Rectal smooth muscle tissue (tissue), 1 donor: Measurements from ENCODE around the gene PSEN2.
A peak's percentile ranks its signal among the peaks of the same experiment; 100 is the strongest.
"Not testable (repeated sequence)": the region's sequence is repeated elsewhere in the genome, so short reads cannot be mapped to it uniquely, and the experiment has no call there.

Experiments used
- H3K27ac ChIP-seq: one replicate; pipeline ENCODE4 v1.7.0; 2013; ENCODE audit warnings: low read depth, low read length, inconsistent platforms
- H3K27me3 ChIP-seq: one replicate; pipeline ENCODE4 v1.7.0; 2013; ENCODE audit warnings: low read length; ENCODE audit not compliant: control insufficient read depth, insufficient read depth
- H3K36me3 ChIP-seq: one replicate; pipeline ENCODE4 v1.7.0; 2013; ENCODE audit warnings: low read length; ENCODE audit not compliant: control insufficient read depth, insufficient read depth
- H3K4me1 ChIP-seq: one replicate; pipeline ENCODE4 v1.7.0; 2013; ENCODE audit warnings: low read length; ENCODE audit not compliant: control insufficient read depth, insufficient read depth
- H3K4me3 ChIP-seq: one replicate; pipeline ENCODE4 v1.7.0; 2013; ENCODE audit warnings: low read length
- H3K9ac ChIP-seq: one replicate; pipeline ENCODE4 v1.7.0; 2013; ENCODE audit warnings: low read length

Gene PSEN2

GRCh38 chr1:226912587-226913176 lies 42.3 kb downstream of the PSEN2 start:
- H3K9ac ChIP-seq = no peak overlapping the region
- H3K27ac ChIP-seq = no peak overlapping the region

DNA sequence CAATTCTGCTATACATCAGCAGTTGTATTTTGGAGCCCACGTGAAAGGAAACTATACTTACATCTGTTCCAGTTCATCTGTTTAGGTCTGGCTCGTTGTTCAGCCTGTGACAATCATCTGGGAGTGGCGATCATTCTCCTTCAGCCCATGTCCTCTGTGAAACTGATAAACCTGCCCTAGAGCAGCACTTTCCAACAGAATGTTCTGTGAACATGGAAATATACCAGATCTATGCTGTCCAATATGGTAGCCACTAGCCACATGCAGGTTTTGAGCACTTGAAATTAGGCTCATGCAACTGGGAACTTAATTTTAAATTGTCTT lies 45.2 kb downstream of the PSEN2 start:
- Histone ChIP-seq H3K27me3 (no peaks in the 10 kb centered on the region), H3K36me3 (no peaks in the 10 kb centered on the region), H3K9ac (no peak overlapping the region), H3K27ac (no peak overlapping the region), H3K4me3 (no peak overlapping the region), H3K4me1 (no peaks in the 10 kb centered on the region)

More at GRCh38 chr1:226912587-226913176, 42.3 kb downstream of the PSEN2 start:
- Histone ChIP-seq H3K4me3 (no peak overlapping the region), H3K27me3 (no peaks in the 10 kb centered on the region), H3K4me1 (no peaks in the 10 kb centered on the region), H3K36me3 (no peaks in the 10 kb centered on the region)

DNA sequence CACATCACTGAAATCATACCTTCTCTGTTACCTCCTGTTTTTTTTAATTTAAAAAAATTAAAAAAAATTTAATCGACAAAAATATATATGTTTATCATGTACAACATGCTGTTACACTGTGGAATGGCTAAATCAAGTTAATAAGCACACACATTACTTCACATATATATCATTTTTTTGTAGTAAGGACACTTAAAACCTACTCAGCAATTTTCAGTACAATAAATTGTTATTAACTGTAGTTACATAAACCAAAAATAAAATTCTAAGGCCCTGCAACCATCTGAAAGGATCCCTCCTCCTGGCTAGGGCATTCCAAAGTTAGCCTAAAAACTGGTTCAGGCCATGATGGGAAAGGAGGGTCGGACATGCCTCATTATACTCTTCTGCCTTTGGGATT lies 46.1 kb downstream of the PSEN2 start:
- H3K27me3 ChIP-seq = no peaks in the 10 kb centered on the region
- H3K27ac ChIP-seq = no peak overlapping the region
- H3K4me1 ChIP-seq = no peaks in the 10 kb centered on the region

DNA sequence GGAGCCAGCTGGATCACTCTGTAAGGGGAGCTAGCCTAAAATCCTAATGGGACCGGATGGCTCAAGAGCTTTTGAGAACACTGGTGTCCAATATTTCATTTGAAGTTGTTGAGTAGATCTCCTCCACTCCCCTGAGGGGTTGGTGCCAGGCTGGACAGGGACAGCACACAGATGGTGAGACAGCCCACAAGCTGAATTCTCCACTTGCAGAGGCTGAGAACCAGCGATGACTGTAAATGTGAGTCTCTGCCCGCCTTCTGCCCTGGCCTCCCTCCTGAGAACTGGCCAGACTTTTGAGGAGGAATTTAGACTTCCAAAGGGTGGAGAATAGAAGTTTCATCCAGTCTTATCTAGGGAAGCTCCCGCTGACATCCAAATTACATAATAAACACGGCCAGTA lies 49.2 kb downstream of the PSEN2 start:
- Histone ChIP-seq H3K4me1 (no peaks in the 10 kb centered on the region), H3K9ac (no peak overlapping the region), H3K27ac (no peak overlapping the region), H3K27me3 (no peaks in the 10 kb centered on the region), H3K4me3 (no peak overlapping the region), H3K36me3 (no peaks in the 10 kb centered on the region)

More for the DNA sequence above, 46.1 kb downstream of the PSEN2 start:
- Histone ChIP-seq H3K36me3 (no peaks in the 10 kb centered on the region), H3K4me3 (no peak overlapping the region), H3K9ac (no peak overlapping the region)

GRCh38 chr1:226919995-226920394 lies 49.6 kb downstream of the PSEN2 start:
- Histone ChIP-seq H3K9ac (no peak overlapping the region), H3K4me1 (no peaks in the 10 kb centered on the region), H3K27me3 (no peaks in the 10 kb centered on the region), H3K4me3 (no peak overlapping the region), H3K36me3 (no peaks in the 10 kb centered on the region), H3K27ac (no peak overlapping the region)

DNA sequence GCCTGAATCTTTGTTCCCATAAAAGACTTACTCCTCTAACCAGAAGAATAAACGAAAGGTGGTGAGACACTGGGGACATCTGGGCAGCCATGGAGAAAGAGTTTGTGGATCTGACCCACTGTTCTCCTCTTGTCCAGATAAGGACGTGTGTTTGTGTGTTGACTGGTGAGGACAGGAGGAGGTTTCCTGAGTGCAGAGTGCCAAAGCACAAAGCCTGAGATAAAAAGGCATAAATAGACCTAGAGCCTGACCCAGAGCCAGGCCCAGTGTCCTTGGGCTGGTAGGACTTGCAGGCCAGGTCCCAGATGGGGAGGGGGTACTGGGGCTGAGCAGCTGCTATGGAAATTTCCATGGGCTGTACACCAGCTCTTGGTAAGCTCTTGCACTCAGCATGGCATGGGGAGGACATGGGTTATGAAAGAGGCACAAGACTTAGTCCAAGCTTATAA lies 50.1 kb downstream of the PSEN2 start:
- no peaks in the 10 kb centered on the region for H3K4me1 ChIP-seq
- no peak overlapping the region for H3K9ac ChIP-seq
- no peaks in the 10 kb centered on the region for H3K27me3 ChIP-seq
- no peak overlapping the region for H3K4me3 ChIP-seq
- H3K27ac ChIP-seq = no peak overlapping the region
- no peaks in the 10 kb centered on the region for H3K36me3 ChIP-seq

DNA sequence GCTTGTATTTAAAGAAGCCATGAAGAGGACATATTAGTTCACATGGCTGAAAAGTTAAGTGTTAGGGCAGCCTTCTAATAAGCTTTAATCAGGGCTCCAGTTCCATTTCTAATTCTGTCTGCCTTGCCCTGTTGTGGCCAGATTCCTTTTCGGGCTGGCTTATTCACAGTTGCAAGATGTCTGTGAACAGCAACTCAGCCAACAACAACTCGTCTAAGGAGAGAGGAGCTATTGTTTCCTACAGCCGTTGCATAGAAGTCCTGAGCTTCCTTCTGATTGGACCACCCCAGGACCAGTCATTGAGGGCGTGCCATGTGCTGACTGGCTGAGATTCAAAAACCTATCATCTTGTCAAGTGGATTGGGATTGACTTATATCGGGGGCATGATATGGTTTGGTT lies 51.1 kb downstream of the PSEN2 start:
- Histone ChIP-seq H3K27ac (no peak overlapping the region), H3K4me1 (no peaks in the 10 kb centered on the region)

DNA sequence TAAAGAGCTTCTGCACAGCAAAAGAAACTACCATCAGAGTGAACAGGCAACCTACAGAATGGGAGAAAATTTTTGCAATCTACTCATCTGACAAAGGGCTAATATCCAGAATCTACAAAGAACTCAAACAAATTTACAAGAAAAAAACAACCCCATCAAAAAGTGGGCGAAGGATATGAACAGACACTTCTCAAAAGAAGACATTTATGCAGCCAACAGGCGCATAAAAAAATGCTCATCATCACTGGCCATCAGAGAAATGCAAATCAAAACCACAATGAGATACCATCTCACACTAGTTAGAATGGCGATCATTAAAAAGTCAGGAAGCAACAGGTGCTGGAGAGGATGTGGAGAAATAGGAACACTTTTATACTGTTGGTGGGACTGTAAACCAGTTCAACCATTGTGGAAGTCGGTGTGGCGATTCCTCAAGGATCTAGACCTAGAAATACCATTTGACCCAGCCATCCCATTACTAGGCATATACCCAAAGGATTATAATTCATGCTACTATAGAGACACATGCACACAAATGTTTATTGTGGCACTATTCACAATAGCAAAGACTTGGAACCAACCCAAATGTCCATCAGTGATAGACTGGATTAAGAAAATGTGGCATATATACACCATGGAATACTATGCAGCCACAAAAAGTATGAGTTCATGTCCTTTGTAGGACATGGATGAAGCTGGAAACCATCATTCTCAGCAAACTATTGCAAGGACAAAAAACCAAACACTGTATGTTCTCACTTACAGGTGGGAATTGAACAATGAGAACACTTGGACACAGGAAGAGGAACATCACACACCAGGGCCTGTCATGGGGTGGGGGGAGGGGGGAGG lies 59.1 kb downstream of the PSEN2 start:
- not testable (repeated sequence) for H3K9ac ChIP-seq, H3K4me1 ChIP-seq, H3K27ac ChIP-seq, H3K27me3 ChIP-seq, H3K36me3 ChIP-seq, H3K4me3 ChIP-seq

More for the DNA sequence above, 51.1 kb downstream of the PSEN2 start:
- Histone ChIP-seq H3K9ac (no peak overlapping the region), H3K4me3 (no peak overlapping the region), H3K27me3 (no peaks in the 10 kb centered on the region), H3K36me3 (no peaks in the 10 kb centered on the region)

DNA sequence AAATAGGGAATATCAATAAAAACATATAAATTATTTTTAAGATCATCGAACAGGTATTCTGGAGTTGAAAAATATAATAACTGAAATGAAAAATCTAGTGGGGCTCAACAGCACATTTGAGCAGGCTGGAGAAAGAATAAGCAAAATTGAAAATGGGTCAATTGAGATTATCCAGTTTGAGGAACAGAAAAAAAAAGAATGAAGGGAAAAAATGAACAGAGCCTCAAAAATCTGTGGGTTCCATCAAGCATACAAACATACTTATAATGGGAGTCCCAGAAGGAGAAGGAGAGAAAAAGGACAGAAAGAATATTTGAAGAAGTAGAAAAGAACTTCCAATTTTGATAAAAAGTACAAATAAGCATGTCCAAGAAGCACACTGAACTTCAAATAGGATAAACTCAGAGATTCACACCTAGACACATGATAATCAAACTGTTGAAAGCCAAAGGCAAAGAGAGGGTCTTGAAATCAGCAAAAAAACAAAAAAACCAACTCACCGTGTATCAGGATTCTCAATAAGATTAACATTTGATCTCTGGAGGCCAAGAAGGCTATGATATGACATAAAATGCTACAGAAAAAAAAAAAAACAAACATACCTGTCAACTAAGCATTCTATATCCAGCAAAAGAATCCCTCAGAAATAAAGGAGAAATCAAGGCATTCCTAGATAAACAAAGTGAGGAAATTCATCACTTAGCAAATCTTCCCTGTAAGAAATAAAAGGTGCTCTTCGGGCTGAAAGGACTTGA lies 64.2 kb downstream of the PSEN2 start:
- Histone ChIP-seq H3K27me3 (no peaks in the 10 kb centered on the region), H3K9ac (no peak overlapping the region), H3K4me3 (no peak overlapping the region), H3K27ac (no peak overlapping the region), H3K36me3 (no peaks in the 10 kb centered on the region), H3K4me1 (peaks cover 5% of the 10 kb centered on the region)

GRCh38 chr1:226937940-226938725 lies 67.7 kb downstream of the PSEN2 start:
- Histone ChIP-seq H3K36me3 (no peaks in the 10 kb centered on the region), H3K9ac (no peak overlapping the region), H3K27ac (peak overlapping the region; percentile 97), H3K27me3 (no peaks in the 10 kb centered on the region), H3K4me3 (no peak overlapping the region), H3K4me1 (peaks cover 11% of the 10 kb centered on the region)

DNA sequence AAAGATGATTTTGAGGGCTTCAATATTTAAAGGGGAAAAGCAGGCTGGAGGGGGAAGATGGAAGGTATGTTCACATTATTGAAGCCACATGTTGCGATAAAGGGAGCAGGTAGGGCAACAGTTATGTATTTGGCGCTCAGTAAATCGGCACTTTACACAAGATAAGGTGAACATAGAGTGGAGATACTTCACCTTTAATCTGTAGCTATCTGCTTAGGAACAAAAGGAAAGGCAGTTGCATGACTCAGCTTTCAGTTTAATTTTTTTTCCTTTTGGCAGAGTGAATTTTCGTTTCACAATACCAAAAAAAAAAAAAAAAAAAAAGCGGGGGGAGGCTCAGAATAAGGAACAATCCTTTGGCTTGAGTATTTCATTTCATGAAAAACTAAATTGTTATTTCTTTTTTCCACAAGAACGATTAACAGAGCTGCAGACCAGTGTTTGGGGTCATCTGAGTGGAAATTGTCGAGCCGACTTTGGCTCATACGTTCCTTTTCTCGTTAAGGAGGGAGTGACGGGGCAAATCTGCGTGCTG lies 68.6 kb downstream of the PSEN2 start:
- H3K36me3 ChIP-seq = no peaks in the 10 kb centered on the region
- peak overlapping the region; percentile 94 for H3K4me3 ChIP-seq
- peak overlapping the region; percentile 97 for H3K27ac ChIP-seq
- H3K9ac ChIP-seq = peak overlapping the region; percentile 95
- H3K27me3 ChIP-seq = no peaks in the 10 kb centered on the region
- H3K4me1 ChIP-seq = peaks cover 11% of the 10 kb centered on the region
